WTC11 (cell line): ENCODE measurements around the gene CTIF. TPM values are rescaled to one million over a fixed set of nuclear protein-coding genes. Genes with fewer than 3 reads are reported as not detected.

Experiments
- ATAC-seq: fragments of 200-7000 bp; cut with Tn5 transposase; 2 replicates; pipeline ENCODE4 v1.10.0; 2021; ENCODE audit warnings: mild to moderate bottlenecking, moderate library complexity
- CTCF ChIA-PET: fragments of 300-600 bp; sonication (Branson Sonifier 250); formaldehyde crosslinking; loops from one replicate; lab custom pipeline; 2021; ENCODE audit warnings: antibody characterized with exemption; lab: Charles Lee
- POLR2A ChIA-PET: fragments of 350-600 bp; sonication (Branson Sonifier 250); formaldehyde crosslinking; loops from one replicate; lab custom pipeline; 2021; ENCODE audit warnings: antibody characterized with exemption; lab: Charles Lee
- DNase-seq: peaks from one replicate; pipeline ENCODE4 v3.0.0; 2021; ENCODE audit warnings: low spot score
- H3K27ac Mint-ChIP-seq: 2 replicates; pipeline ENCODE4 v1.8.0; 2021; ENCODE audit warnings: mixed read lengths
- H3K27me3 Mint-ChIP-seq: 2 replicates; pipeline ENCODE4 v1.8.0; 2021; ENCODE audit warnings: low read depth, mild to moderate bottlenecking, moderate library complexity, mixed read lengths
- H3K36me3 Mint-ChIP-seq: 2 replicates; pipeline ENCODE4 v1.8.0; 2021; ENCODE audit warnings: mixed read lengths
- H3K4me1 Mint-ChIP-seq: 2 replicates; pipeline ENCODE4 v1.8.0; 2022; ENCODE audit warnings: mixed read lengths
- H3K4me3 Mint-ChIP-seq: 2 replicates; pipeline ENCODE4 v1.8.0; 2021; ENCODE audit warnings: mild to moderate bottlenecking, moderate library complexity, mixed read lengths
- H3K9me3 Mint-ChIP-seq: 2 replicates; pipeline ENCODE4 v1.8.0; 2021; ENCODE audit warnings: mixed read lengths
- ATF1 ChIP-seq: sonication (generic); formaldehyde crosslinking; IDR thresholded peaks from 2 replicates; pipeline ENCODE4 v1.8.1; 2023; ENCODE audit warnings: mild to moderate bottlenecking, moderate library complexity, missing genetic modification reagents
- ATF3 ChIP-seq: sonication (generic); formaldehyde crosslinking; conservative IDR thresholded peaks from 2 replicates; pipeline ENCODE4 v1.8.1; 2022; ENCODE audit warnings: mild to moderate bottlenecking, missing genetic modification reagents
- CBFB ChIP-seq: sonication (generic); formaldehyde crosslinking; IDR thresholded peaks from 2 replicates; pipeline ENCODE4 v1.8.1; 2022; ENCODE audit warnings: mild to moderate bottlenecking, low read depth, missing genetic modification reagents
- CREB1 ChIP-seq: sonication (generic); formaldehyde crosslinking; IDR thresholded peaks from 2 replicates; pipeline ENCODE4 v1.8.0; 2023; ENCODE audit warnings: mild to moderate bottlenecking, missing genetic modification reagents
- ERG ChIP-seq: fragments of 250-450 bp; sonication (Bioruptor Pico); IDR thresholded peaks from 2 replicates; pipeline ENCODE4 v1.8.0; 2021; ENCODE audit warnings: mild to moderate bottlenecking
- FOXP1 ChIP-seq: sonication (generic); formaldehyde crosslinking; IDR thresholded peaks from 2 replicates; pipeline ENCODE4 v1.8.0; 2022; ENCODE audit warnings: missing genetic modification reagents, mild to moderate bottlenecking, moderate library complexity, borderline replicate concordance
- HMGXB4 ChIP-seq: sonication (generic); formaldehyde crosslinking; IDR thresholded peaks from 2 replicates; pipeline ENCODE4 v1.8.1; 2023; ENCODE audit warnings: mild to moderate bottlenecking, moderate library complexity, missing genetic modification reagents
- KAT7 ChIP-seq: sonication (generic); formaldehyde crosslinking; IDR thresholded peaks from 2 replicates; pipeline ENCODE4 v1.8.1; 2023; ENCODE audit warnings: missing genetic modification reagents, mild to moderate bottlenecking, borderline replicate concordance
- MAX ChIP-seq: sonication (generic); formaldehyde crosslinking; IDR thresholded peaks from 2 replicates; pipeline ENCODE4 v1.8.0; 2022; ENCODE audit warnings: mild to moderate bottlenecking, missing genetic modification reagents
- NFE2L1 ChIP-seq: sonication (generic); formaldehyde crosslinking; IDR thresholded peaks from 2 replicates; pipeline ENCODE4 v1.8.1; 2023; ENCODE audit warnings: missing genetic modification reagents
- NR2C2 ChIP-seq: sonication (generic); formaldehyde crosslinking; IDR thresholded peaks from 2 replicates; pipeline ENCODE4 v1.8.0; 2022; ENCODE audit warnings: mild to moderate bottlenecking, missing genetic modification reagents
- PRRX2 ChIP-seq: fragments of 250-450 bp; sonication (Bioruptor Pico); IDR thresholded peaks from 2 replicates; pipeline ENCODE4 v1.8.0; 2021; ENCODE audit warnings: mild to moderate bottlenecking
- RELA ChIP-seq: sonication (generic); formaldehyde crosslinking; IDR thresholded peaks from 2 replicates; pipeline ENCODE4 v1.8.1; 2022; ENCODE audit warnings: missing genetic modification reagents, mild to moderate bottlenecking, borderline replicate concordance
- TEAD4 ChIP-seq: sonication (generic); formaldehyde crosslinking; IDR thresholded peaks from 2 replicates; pipeline ENCODE4 v1.8.0; 2022; ENCODE audit warnings: mild to moderate bottlenecking, missing genetic modification reagents
- ZBTB21 ChIP-seq: sonication (generic); formaldehyde crosslinking; IDR thresholded peaks from 2 replicates; pipeline ENCODE4 v1.8.1; 2023; ENCODE audit warnings: mild to moderate bottlenecking, missing genetic modification reagents, borderline replicate concordance
- ZNF121 ChIP-seq: sonication (generic); formaldehyde crosslinking; IDR thresholded peaks from 2 replicates; pipeline ENCODE4 v1.8.0; 2023; ENCODE audit warnings: missing genetic modification reagents
- ZNF232 ChIP-seq: sonication (generic); formaldehyde crosslinking; IDR thresholded peaks from 2 replicates; pipeline ENCODE4 v1.8.0; 2022; ENCODE audit warnings: mild to moderate bottlenecking, missing genetic modification reagents
- ZNF396 ChIP-seq: fragments of 250-450 bp; sonication (Bioruptor Pico); IDR thresholded peaks from 2 replicates; pipeline ENCODE4 v1.8.0; 2021; ENCODE audit warnings: mild to moderate bottlenecking, moderate library complexity, borderline replicate concordance
- ZNF416 ChIP-seq: fragments of 250-450 bp; sonication (Bioruptor Pico); IDR thresholded peaks from 2 replicates; pipeline ENCODE4 v1.9.0; 2021; ENCODE audit warnings: mild to moderate bottlenecking, inconsistent platforms
- total RNA-seq: library from RNA; stranded (reverse); gene quantifications from 3 replicates; pipeline ENCODE4 v1.2.3, GENCODE V29; 2021
- TF ChIP-seq, protein P1 (sequence below): sonication (generic); formaldehyde crosslinking; IDR thresholded peaks from 2 replicates; pipeline ENCODE4 v1.8.1; 2022; ENCODE audit warnings: low read depth, mild to moderate bottlenecking, moderate library complexity, missing genetic modification reagents, borderline replicate concordance
- TF ChIP-seq, protein P2 (sequence below): sonication (generic); formaldehyde crosslinking; IDR thresholded peaks from 2 replicates; pipeline ENCODE4 v1.8.0; 2022; ENCODE audit warnings: mild to moderate bottlenecking, missing genetic modification reagents
- TF ChIP-seq, protein P3 (sequence below): sonication (generic); formaldehyde crosslinking; IDR thresholded peaks from 2 replicates; pipeline ENCODE4 v1.8.1; 2023; ENCODE audit warnings: mild to moderate bottlenecking, missing genetic modification reagents
- TF ChIP-seq, protein P4 (sequence below): fragments of 250-450 bp; sonication (Bioruptor Pico); IDR thresholded peaks from 2 replicates; pipeline ENCODE4 v2.1.2; 2022; ENCODE audit warnings: mild to moderate bottlenecking, moderate library complexity

The CTIF gene
- total RNA-seq, 1 experiment from 2014 or later = 28.5 TPM

- TF ChIP-seq MAX (CRISPR knock-in tag) = no peak
- no peak for TF ChIP-seq CREB1 (CRISPR knock-in tag)
- no peak for TF ChIP-seq TEAD4
- no peak for TF ChIP-seq ATF3
- no peak for TF ChIP-seq ZNF416
- no peak for TF ChIP-seq ERG (CRISPR knock-in tag)
- no peak for TF ChIP-seq FOXP1 (CRISPR knock-in tag)
- no peak for TF ChIP-seq ATF1 (CRISPR knock-in tag)
- TF ChIP-seq NFE2L1 = no peak
- TF ChIP-seq, protein P1, sequence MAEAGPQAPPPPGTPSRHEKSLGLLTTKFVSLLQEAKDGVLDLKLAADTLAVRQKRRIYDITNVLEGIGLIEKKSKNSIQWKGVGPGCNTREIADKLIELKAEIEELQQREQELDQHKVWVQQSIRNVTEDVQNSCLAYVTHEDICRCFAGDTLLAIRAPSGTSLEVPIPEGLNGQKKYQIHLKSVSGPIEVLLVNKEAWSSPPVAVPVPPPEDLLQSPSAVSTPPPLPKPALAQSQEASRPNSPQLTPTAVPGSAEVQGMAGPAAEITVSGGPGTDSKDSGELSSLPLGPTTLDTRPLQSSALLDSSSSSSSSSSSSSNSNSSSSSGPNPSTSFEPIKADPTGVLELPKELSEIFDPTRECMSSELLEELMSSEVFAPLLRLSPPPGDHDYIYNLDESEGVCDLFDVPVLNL (CRISPR knock-in tag) = no peak
- TF ChIP-seq, protein P2, sequence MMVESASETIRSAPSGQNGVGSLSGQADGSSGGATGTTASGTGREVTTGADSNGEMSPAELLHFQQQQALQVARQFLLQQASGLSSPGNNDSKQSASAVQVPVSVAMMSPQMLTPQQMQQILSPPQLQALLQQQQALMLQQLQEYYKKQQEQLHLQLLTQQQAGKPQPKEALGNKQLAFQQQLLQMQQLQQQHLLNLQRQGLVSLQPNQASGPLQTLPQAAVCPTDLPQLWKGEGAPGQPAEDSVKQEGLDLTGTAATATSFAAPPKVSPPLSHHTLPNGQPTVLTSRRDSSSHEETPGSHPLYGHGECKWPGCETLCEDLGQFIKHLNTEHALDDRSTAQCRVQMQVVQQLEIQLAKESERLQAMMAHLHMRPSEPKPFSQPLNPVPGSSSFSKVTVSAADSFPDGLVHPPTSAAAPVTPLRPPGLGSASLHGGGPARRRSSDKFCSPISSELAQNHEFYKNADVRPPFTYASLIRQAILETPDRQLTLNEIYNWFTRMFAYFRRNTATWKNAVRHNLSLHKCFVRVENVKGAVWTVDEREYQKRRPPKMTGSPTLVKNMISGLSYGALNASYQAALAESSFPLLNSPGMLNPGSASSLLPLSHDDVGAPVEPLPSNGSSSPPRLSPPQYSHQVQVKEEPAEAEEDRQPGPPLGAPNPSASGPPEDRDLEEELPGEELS = no peak
- no peak for TF ChIP-seq ZNF396 (CRISPR knock-in tag)
- TF ChIP-seq, protein P3, sequence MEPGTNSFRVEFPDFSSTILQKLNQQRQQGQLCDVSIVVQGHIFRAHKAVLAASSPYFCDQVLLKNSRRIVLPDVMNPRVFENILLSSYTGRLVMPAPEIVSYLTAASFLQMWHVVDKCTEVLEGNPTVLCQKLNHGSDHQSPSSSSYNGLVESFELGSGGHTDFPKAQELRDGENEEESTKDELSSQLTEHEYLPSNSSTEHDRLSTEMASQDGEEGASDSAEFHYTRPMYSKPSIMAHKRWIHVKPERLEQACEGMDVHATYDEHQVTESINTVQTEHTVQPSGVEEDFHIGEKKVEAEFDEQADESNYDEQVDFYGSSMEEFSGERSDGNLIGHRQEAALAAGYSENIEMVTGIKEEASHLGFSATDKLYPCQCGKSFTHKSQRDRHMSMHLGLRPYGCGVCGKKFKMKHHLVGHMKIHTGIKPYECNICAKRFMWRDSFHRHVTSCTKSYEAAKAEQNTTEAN (CRISPR knock-in tag) = no peak
- TF ChIP-seq, all 79 proteins: peak for 0
- H3K27me3 Mint-ChIP-seq = no peaks in the 10 kb centered on the region
- peaks cover 15% of the 10 kb centered on the region for H3K9me3 Mint-ChIP-seq
- H3K36me3 Mint-ChIP-seq = peaks cover 15% of the 10 kb centered on the region
- CTCF ChIA-PET = interaction anchor here (1.0 to 2.4 kb wide), 3 partner anchors 13 to 57 kb away, joined by 4 to 9 read pairs (median 6); no protein-coding TSS in a partner anchor
- no peak overlapping the region for H3K4me3 Mint-ChIP-seq
- DNase-seq (no peak), ATAC-seq (peak; percentile 40; the same call in 1 of the 2 replicates)
- POLR2A ChIA-PET = no interaction called here
- peaks cover 18% of the 10 kb centered on the region for H3K4me1 Mint-ChIP-seq
- H3K27ac Mint-ChIP-seq = peak overlapping the region; percentile 48; the same call in 1 of the 2 replicates
These were observed 123.3 kb downstream of the CTIF start for GRCh38 chr18:48662011-48662661.

DNA sequence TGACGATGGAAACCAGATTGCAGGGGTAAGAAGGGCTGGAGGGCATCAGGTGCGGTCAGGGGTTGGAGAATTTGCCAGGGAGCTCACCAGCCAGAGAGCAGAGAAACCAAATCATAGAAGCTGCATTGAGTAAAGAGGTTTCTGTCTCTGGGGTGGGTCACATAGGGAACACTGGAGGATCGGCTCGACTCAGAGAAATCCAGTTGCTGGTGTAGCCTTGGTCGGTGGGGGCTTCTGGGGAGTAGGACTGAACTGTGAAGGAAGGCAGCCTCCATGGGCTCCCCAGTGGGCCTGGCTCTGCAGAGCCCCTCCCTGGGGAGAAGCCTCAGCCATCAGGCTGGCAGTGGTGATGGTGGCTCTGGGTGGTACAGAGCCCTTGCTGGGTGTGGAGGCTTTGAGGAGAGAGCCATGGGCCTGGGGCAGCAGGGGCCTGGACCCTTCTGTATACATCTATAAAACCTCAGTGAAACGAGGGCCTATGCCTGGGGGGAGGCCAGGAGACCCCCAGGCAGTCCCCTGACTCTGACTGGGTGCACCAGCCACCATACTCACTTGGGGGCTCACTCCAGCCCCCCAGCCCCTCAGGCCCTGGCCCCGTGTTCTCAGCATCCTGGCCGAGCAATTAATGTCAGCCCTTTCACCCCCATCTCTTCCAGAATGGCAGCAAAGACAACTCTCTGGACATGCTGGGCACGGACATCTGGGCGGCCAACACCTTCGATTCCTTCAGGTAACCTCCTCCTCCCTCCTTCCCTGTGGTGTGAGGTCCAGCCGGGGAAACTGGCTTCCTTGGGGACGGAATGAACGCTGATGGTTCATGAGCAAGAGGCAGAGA lies 124.5 kb downstream of the CTIF start:
- ChIA-PET POLR2A (no interaction called here), CTCF (interaction anchor here (1.6 to 2.4 kb wide), 5 partner anchors 14 to 216 kb away, joined by 3 to 28 read pairs (median 8); no protein-coding TSS in a partner anchor)
- peaks cover 15% of the 10 kb centered on the region for H3K9me3 Mint-ChIP-seq
- no peaks in the 10 kb centered on the region for H3K27me3 Mint-ChIP-seq
- DNase-seq (no peak), ATAC-seq (no peak)
- peaks cover 15% of the 10 kb centered on the region for H3K36me3 Mint-ChIP-seq
- H3K27ac Mint-ChIP-seq = peak overlapping the region; percentile 66; the same call in 1 of the 2 replicates
- no peak overlapping the region for H3K4me3 Mint-ChIP-seq
- H3K4me1 Mint-ChIP-seq = peaks cover 18% of the 10 kb centered on the region
- TF ChIP-seq HMGXB4 (CRISPR knock-in tag) (no peak), NR2C2 (CRISPR knock-in tag) (no peak), KAT7 (no peak), ZBTB21 (CRISPR knock-in tag) (no peak), CBFB (CRISPR knock-in tag) (no peak), ZNF121 (CRISPR knock-in tag) (no peak), FOXP1 (CRISPR knock-in tag) (no peak), PRRX2 (CRISPR knock-in tag) (no peak), RELA (no peak), ZNF232 (no peak)
- TF ChIP-seq, protein P4, sequence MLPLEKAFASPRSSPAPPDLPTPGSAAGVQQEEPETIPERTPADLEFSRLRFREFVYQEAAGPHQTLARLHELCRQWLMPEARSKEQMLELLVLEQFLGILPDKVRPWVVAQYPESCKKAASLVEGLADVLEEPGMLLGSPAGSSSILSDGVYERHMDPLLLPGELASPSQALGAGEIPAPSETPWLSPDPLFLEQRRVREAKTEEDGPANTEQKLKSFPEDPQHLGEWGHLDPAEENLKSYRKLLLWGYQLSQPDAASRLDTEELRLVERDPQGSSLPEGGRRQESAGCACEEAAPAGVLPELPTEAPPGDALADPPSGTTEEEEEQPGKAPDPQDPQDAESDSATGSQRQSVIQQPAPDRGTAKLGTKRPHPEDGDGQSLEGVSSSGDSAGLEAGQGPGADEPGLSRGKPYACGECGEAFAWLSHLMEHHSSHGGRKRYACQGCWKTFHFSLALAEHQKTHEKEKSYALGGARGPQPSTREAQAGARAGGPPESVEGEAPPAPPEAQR (CRISPR knock-in tag) = no peak
